Ammon's horn (tissue), 1 donor: ENCODE results near the gene DQX1.
A peak's percentile ranks its signal among the peaks of the same experiment; 100 is the strongest.
"Not testable (repeated sequence)": the region's sequence is repeated elsewhere in the genome, so short reads cannot be mapped to it uniquely, and the experiment has no call there.

Source experiments
- DNase-seq: peaks from one replicate; pipeline ENCODE4 v3.0.0-alpha.2; 2016; ENCODE audit warnings: low spot score

The DQX1 gene

DNA sequence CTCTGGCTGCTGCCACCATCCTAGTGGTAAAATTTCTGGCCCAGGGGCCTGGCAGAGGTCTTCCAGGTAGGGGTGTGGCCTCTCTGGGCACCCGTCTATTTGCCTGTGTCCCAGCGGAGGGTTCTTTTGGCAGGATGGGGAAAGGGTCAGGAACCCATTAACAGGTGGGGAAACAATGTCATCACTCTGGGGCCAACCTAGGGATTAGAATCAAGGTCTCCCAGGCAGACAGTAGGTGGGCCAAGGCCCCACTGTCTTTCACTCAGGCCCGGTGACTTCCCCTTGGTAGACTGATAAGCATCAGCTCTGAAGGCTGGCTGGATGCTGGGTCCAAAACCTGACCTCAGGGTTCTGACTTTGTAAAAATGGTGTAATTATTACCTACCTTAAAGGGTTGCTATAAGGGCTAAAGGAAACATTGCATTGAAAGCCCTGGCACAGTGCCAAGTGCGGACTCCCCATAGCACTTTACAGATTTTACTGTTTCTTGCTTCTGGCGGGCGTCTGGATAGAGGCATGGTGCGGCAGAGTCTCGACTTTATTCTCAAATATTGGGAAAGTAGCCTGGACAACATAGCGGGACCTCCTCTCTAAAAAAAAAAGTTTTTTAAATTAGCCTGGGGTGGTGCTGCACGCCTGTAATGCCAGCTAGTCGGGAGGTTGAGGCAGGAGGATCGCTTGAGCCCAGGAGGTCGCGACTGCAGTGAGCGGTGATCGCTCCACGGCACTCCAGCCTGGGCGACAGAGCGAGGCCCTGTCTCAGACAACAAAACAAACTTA is 28.8 kb downstream of the DQX1 start:
- no peak for DNase-seq

DNA sequence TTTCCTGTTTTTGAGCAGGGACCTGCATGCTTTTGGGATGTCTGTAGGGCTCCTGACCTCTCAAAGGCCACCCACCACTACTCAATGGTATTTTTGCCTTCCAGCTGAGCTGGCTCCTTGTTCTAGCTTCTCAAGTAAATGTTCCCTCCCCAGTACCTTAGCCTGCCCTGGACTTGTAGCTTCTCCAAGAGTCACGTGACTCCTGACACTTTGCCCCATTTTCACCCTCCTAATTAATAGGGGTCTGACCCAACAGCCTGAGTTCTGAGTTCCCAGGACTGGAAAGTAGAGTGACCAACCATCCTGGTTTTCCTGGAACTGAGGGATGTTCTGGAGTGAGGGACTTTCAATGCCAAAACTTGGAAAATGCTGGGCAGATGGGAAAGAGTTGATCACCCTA is 30.6 kb downstream of the DQX1 start:
- no peak for DNase-seq

DNA sequence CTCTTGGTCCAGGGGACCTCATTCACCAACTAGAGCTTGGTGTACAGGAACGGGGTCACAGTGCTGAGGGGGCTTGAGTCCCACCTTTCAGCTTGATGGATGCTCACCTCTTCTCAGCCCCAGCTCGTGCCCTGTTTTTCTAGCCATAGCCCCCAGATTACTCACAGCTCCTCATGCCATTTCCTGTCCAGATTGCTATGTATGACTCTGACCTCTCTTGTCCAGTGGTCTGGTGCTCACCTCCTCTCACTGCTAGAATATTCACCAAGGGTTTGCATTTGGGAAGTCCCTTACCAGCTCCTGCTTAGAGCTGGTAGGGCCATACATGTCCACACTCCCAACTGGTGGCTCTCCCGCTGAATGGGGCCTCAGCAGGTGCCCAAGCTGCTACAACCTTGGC is 32.5 kb downstream of the DQX1 start:
- DNase-seq: no peak

DNA sequence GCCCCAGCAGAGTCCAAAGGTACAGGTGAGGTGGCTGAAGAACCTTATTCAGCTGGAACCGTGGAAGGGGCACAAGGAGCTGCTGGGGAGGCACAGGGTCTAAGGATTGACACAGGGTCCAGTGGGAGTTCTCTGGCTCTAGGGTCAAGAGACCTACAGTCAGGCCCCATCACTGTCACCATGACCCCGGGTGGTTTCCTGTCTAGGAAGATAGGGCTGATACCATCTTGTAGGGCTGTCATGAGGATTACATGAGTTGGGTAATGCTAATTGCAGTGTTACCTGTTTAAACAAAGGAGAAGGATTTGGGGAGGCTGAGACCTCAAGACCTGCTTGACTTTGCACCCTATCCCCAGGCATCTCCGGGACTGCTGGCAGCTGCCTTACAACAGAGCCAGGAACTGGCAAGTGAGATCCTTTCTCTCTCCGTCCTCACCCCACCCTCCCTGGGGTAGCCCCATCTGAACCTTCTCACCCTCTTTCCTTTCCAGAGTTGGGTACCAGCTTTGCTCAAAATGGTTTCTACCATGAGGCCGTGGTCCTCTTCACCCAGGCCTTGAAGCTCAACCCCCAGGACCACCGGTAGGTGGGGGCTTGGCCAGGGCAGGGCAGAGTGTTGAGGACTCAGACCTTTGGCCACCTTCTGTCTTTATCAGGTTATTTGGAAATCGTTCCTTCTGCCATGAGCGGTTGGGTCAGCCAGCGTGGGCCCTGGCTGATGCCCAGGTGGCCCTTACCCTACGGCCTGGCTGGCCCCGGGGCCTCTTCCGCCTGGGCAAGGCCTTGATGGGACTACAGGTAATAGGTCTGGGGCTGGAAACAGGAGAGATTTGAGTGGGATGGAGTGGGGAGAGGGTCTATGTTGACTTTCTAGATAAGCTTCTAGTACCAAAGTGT is 34.1 kb downstream of the DQX1 start:
- DNase-seq: no peak

DNA sequence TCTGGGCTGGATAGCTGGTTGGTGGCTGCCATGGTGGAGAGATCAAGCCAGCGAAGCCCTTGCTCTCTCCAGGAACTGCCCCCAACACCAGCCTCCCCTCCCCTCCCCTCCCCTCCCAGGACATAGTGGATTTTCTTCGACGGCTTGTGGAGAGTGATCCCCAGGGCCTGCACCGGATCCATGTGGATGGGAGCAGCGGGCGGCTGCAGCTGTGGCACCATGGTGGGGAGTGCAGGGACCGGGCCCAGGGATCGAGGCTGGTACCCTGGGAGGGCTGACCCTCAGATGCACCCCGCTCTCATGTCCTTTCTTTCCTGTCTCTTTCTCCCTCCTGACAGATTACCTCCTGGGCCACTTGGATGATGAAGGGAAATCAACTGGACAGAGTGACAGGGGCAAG is 36.1 kb downstream of the DQX1 start:
- DNase-seq: no peak

DNA sequence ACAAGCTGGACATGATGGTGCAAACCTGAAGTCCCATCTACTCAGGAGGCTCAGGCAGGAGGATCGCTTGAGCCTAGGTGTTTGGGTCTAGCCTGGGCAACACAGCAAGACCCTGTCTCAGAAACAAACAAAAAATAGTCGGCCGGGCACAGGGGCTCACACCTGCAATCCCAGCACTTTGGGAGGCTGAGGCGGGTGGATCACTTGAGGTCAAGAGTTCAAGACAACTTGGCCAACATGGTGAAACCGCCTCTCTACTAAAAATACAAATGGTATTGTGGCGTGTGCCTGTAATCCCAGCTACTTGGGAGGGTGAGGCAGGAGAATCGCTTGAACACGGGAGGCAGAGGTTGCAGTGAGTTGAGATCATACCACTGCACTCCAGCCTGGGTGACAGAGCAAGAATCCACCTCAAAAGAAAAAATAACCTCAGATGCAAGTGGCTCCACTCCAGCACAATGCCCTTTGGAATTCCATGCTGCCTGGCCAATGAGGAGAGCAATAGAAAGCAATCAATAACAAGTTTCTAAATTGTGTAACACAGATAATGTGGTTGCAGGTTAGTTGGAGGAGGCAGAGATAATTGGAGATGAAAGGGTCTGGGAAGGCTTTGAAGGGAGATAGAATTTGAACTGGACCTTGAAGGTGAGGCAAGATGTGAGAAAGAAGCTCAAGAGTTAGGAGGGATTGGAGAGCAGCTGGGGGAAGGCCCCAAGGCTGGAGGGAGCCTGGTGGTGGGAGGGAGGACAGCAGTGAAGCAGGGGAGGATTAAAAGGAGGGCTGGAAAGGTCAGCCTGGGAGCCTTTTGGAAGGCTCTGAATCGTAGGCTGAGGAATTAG is 37.2 kb downstream of the DQX1 start:
- no peak for DNase-seq

DNA sequence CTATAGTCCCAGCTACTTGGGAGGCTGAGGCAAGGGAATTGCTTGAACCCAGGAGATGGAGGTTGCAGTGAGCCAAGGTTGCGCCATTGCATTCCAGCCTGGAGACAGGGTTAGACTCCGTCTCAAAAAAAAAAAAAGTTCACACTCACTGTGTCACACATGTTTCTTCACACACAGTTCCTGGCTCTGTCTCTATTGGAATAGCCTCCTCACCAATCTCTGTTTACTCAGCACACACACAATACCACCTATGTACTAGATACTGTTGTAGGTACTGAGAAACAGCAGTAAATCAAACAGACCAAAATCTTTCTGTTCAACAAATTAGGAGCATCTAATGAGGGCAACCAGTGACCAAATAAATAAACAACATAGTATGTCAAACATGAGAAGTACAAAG is 39.9 kb downstream of the DQX1 start:
- DNase-seq: no peak

DNA sequence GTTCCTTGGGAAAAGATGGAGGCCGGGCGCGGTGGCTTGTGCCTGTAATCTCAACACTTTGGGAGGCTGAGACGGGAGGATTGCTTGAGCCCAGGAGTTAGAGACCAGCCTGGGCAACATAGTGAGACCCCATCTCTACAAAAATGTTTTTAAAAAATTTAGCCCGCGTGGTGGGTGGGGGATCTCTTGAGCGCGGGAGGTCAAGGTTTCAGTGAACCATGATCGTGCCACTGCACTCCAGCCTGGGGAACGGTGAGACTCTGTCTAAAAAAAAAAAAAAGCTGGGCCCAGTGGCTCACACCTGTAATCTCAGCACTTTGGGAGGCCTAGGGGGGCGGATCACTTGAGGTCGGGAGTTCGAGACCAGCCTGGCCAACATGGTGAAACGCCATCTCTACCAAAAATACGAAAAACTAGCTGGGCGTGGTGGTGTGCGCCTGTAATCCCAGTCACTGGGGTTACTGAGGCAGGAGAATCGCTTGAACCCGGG is 42.3 kb downstream of the DQX1 start:
- not testable (repeated sequence) for DNase-seq

DNA sequence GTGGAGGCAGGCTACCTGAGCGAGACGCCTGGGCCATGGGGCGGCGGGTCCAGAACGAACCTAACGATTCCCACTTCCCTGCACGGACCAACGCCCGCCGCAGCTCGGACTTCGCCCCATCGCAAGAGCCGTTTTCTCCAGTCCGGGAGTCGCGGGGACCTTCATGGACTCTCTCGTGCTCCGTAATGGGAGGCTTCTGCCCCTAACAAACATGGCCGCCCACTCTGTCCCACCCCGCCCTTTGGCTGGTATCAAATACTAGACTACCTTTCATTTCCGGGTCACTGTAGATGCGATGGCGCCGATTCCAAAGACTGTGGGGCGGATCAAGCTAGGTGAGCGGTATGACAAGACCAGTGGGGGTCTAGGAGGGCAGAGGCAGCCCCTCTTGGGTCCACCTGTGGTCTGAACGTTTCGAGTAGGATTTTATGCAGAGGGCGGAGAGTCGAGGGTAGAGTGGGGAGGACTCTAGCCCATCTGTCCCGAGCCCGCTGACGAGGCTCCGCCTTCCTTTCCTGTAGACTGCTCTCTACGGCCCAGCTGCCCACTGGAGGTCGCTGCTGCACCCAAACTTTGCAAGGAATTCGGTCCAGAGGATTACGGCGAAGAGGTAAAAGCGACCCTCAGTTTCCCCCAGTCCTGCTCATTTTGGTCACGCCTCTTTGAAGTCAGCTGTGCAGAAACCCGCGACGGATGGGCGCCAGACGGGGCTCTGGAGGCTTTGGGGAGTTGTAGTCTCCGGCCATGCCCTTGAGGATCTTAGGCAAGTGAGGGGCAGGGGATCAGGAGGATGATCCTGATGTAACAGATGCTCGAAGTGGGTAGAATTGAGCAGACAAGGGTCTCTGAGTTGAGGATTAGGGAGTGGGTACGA is 43.0 kb downstream of the DQX1 start, which contains the start of the genes CCDC142 and TTC31:
TSS of gene CCDC142 (minus strand) at position 198 of the 874 bp plus-strand sequence. CDS start at position 37, 161 bp downstream.
TSS of gene TTC31 (plus strand) at position 281 of the 874 bp plus-strand sequence. CDS start at position 296, 15 bp downstream.
- peak; percentile 97 for DNase-seq

DNA sequence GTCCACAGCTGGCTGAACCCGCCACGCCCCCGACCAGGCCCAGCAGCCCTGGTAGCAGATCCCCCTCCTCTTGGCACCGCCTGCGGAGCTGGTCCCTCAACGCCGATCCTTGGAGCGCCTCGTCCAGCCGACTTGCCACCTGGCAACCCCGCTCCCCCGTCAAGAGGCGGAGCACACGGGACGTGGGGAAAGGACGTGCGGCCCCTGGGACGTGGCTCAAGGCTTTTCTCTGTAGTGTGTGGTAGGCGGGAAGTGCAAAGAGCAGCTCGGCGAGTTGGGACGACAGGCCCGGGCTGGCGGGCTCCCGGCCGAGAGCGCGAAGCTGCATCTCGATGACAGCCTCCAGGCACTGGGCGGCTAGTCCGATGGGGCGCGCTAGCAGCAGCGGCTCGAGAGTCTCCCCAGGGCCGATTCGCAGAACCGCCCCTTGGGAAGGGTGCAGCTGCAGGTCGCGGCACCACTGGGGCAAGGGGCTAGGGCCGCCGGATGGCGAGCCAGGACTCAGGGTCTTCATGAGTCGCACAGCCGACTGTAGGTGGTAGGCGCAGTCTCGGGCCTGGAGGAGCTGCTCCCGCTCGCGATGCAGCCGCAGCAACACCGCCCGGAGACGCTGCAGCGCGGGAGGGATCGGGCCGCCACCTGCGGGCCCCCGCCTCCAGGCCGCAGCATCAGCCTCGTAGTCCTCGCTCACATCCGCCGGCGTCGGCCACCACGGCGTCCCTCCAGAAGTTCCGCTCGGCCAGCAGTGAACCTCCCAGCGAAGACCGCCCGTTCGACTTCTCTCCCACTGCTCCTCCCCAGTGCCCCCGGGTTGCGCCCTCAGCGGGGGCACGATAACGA is 43.9 kb downstream of the DQX1 start:
- DNase-seq: no peak

DNA sequence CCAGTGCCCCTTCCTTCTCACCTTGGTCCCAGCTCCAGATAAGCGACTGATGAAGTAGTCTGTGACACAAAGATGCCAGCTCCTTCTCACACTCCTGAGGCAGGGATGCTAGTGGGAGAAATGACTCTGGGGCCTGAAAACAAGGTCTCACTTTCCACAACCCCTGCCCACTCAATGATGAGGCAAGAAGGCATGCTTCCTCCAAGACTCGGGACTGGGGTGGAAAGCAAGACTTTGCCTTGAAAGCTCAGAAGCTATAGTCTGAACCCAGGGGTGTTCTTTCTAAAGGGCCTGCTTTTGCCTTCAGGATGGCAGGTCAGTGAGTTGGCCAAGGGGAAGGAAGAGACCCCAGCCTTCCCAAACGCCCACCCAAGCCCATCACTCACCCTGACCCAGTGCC is 44.6 kb downstream of the DQX1 start:
- no peak for DNase-seq

DNA sequence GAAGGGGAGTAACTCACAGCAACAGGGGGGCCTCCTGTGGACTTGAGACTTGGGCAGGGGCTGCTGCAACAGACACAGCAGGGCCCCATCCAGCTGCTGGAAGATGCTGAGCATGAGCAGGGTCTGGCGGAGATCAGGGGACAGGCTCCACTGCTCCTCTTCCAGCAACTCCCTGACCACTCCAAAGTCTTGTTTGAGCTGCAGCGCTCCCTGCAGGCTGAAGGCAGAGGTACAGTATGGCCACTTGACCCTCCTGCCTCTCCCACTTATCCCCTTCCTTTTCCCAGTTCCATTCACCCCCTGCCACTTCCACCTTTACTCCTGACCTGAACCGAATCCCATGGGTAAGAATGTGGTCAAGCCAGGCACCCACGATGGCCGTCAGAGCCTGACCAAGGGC is 51.1 kb downstream of the DQX1 start:
- DNase-seq: no peak

DNA sequence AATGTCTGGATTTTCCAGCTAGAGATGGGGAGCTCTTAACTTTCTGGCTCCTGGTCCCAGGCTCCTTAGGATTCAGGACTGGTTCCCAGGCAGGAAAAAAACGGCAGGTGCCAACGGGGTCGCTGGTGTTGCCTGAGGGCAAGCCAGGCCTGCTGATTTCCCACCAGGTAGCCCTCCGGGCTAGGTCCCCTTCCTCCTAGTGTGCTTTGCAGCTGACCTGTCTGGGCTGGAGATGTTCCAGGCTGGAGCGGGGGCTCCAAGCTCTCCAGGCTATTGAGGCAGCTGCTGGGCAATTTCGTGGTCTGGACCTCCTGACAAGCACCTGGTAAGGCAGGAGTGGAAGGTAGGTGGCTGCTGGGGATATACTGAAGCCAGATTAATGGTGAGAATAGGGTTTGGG is 51.5 kb downstream of the DQX1 start:
- no peak for DNase-seq

DNA sequence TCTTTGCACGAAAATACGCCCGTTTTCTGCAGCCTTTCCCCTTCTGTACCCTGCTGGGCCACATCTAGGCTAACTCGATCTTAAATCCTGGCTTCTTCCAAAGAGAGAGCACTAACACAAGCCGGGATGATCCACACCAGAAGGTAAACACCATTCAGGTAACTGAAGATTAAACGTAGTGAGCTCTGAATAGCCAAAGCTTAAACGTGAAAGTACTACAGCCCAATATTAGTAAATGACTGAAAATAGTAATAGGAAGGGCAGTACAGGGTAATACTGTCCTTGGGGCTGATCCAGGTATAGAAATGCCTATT is 53.1 kb downstream of the DQX1 start:
- DNase-seq: no peak

DNA sequence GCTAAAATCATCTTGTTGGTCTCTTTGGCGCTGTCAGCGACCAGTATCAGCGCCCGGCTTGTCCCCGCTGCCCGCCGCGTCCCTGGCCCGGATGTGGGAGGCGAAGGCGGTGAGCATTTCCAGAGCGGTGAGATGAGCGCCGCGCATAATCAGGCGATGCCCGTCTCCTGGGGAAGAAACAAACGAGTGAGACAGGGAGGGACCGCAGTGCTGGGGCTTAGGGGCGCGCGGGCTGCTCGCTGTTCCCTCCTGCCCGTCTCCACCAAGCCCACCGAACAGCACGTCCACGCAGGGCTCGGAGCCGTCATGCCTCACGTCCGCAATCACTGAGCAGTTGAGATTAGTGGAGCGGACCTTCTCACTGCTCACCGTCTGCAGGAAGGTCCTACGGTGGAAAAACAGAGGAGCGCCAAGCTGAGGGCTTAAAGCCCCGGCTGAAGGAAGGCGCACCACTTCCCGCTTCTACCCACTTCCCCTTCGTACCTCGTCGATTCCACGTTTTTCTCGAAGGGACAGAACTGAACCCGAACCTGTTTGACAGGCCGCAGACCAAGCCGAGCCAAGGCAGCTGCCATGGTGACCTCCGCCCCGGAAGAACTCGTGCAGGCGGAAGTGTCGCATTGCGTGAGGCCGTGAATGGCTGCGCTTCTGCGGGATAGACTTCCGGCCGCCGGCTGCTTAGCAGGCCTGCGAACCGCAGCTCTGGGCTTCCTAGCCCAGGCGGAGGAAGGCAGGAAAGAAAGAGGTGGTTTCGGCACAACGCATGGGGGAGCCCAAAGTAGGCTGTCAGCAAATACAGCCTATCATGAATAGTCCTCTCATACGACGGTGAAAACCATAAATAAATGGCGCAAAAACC is 53.7 kb downstream of the DQX1 start, which contains the start of gene MRPL53:
TSS of gene MRPL53 (minus strand) at position 595 of the 859 bp plus-strand sequence. CDS start at position 575, 20 bp downstream.
- DNase-seq: peak; percentile 97

DNA sequence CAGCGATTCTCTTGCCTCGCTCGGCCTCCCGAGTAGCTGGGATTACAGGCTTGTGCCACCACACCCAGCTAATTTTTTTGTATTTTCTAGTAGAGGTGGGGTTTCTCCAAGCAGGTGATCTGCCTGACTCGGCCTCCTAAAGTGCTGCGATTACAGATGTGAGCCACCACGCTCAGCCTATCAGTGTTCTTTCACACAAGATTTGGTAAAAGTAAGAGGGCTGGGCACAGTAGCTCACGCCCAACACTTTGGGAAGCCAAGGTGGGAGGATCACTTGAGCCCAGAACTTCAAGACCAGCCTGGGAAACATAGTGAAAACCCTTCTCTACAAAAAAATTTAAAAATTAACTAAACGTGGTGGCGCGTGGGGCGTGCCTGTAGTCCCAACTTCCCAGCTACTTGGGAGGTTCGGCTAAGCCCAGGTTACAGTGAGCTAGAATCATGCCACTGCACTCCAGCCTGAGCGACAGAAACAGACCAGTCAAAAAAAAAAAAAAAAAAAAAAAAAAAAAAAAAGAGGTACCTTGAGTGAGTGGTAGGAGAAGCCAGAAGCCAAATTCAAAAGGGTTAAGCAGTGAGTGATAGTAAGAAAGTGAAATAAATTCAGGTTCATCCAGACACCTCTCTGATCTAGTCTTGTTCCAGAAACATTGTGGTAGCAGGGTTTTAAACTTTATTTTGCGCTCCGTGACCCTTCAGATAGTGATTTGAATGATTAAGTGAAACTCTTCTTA is 54.5 kb downstream of the DQX1 start:
- no peak for DNase-seq

DNA sequence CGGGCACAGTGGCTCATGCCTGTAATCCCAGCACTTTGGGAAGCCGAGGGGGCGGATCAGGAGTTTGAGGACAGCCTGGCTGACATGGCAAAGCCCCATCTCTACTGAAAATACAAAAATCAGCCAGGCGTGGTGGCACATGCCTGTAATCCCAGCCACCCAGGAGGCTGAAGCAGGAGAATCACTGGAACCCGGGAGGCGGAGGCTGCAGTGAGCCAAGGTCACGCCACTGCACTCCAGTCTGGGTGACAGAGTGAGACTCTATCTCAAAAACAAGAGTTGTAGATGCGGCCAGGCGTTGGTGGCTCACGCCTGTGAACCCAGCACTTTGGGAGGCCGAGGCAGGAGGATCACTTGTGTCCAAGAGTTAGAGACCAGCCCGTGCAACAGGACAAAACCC is 55.3 kb downstream of the DQX1 start:
- DNase-seq: not testable (repeated sequence)
